HG02970 (cell line): Measurements from ENCODE around the gene CD37.
"Not testable (repeated sequence)": the region's sequence is repeated elsewhere in the genome, so short reads cannot be mapped to it uniquely, and the experiment has no call there.

Source experiments
- ATAC-seq: cut with Tn5 transposase; IDR thresholded peaks from one replicate; pipeline ENCODE4 v1.9.1; 2021; ENCODE audit warnings: mild to moderate bottlenecking, moderate library complexity, moderate number of reproducible peaks; ENCODE audit not compliant: unreplicated experiment, low FRiP score

The CD37 gene

DNA sequence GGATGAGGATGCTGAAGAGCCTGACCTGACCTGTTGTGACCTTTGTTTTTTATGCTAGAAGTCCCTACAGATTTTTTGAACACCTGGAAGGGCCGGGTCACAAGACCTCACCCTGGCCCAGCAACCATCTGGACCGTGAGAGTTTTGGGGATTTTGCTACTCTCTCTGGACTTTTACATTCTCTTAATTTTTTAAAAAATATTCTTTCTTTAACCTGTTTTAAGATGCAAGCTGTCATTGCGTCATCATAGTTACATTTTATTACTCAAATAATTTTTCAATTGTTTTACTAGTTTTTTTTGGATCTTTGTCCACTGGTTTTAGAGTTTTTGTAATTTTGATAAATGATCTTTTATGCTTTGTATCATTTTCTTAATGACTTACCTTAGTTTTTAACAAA, 36.0 kb downstream of the CD37 start:
- ATAC-seq = no peak

DNA sequence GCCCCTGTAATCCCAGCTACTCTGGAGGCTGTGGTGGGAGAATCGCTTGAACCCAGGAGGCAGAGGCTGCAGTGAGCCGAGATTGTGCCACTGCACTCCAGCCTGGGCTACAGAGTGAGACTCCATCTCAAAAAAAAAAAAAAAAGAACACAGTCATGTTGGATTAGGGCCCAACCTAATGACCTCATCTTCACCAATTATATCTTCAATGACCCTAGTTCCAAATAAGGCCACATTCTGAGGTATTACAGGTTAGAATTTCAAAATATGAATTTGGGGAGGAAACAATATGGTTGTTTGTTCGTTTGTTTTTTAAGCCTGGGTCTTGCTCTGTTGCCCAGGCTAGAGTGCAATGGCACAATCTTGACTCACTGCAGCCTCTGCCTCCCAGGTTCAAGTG, 38.0 kb downstream of the CD37 start:
- not testable (repeated sequence) for ATAC-seq

DNA sequence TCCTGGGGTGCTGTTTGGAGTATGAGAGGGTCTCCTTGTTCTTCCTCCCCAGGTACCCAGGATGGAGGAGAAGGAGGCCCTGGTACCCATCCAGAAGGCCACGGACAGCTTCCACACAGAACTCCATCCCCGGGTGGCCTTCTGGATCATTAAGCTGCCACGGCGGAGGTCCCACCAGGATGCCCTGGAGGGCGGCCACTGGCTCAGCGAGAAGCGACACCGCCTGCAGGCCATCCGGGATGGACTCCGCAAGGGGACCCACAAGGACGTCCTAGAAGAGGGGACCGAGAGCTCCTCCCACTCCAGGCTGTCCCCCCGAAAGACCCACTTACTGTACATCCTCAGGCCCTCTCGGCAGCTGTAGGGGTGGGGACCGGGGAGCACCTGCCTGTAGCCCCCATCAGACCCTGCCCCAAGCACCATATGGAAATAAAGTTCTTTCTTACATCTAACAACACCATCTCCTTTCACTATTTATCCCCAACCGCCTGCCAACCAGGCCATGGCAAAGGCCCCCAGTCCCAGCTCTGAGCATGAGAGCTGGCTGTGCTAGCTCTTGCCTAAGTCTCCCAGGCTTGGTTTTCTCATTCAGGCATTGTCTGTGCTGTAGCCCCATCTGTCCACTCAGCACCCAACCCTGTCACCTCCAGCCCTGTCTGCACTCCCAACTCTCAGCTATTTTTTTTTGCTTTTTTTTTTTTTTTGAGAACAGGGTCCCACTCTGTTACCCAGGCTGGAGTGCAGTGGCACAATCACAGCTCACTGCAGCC, 39.6 kb downstream of the CD37 start:
- no peak for ATAC-seq

DNA sequence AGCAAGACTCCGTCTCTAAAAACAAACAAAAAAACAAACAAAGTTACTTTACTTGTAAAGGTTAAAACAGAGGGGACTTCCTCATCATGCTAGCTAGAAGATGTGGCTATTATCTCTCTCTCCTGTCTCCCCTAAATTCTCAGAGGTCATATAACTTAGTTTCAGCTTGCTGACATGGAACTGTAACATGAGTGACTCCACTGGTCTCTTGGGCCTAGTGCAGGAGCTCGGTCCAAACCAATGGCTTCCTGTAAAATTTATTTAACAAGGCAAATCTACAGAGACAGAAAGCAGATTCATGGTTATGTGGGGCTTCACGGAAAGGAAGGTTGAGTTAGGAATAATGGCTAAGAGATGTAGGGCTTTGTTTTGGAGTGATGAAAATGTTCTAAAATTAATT, 43.3 kb downstream of the CD37 start:
- no peak for ATAC-seq

DNA sequence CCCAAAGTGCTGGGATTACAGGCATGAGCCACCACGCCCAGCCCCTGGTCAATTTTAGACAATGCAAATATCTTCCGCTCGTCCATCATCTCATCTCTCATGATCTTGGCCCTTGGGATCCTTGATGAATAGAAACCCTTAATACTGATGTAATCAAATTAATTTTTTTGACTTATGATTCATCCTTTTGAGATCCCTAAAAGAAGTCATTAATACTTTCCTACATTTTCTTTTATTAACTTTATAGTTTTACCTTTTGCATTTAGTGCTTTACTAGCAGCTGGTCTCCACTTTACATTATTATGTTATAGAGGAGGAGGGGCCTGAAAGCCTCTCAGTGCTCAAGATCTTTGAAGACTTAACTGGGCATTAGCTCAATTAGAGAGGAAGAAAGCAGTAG, 45.2 kb downstream of the CD37 start:
- no peak for ATAC-seq

DNA sequence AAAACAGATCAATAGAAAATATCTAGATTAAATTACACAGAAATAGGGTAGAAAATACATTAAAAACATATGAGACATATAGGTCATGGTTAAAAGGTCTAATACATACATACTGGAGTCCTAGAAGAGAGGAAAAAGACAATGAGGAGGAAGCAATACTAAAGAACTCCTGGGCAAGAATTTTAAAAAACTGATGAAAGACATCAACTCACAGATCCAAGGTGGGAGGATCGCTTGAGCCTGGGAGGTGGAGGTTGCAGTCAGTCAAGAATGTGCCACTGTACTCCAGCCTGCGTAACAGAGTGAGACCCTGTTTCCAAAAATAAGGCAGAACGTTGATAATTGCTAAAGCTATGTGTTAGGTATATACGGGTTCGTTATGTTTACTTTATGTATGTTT, 47.4 kb downstream of the CD37 start:
- no peak for ATAC-seq

DNA sequence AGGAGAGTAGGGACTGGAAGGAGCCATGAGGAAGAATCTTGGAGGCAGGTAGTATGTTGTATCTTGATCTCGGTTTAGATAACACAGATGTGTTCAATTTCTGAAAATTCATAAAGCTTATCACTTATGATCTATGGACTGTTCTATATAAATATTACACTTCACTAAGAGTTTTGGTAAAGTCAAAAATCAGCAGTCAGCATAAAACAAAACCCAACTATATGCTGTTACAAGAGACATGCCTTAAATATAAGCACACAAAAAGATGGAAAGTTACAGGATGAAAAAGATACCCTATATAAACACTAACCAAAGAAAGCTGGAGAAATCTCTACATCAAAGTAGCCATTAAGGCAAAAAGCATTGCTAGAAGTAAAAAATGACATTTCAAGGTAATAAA, 48.4 kb downstream of the CD37 start:
- no peak for ATAC-seq

DNA sequence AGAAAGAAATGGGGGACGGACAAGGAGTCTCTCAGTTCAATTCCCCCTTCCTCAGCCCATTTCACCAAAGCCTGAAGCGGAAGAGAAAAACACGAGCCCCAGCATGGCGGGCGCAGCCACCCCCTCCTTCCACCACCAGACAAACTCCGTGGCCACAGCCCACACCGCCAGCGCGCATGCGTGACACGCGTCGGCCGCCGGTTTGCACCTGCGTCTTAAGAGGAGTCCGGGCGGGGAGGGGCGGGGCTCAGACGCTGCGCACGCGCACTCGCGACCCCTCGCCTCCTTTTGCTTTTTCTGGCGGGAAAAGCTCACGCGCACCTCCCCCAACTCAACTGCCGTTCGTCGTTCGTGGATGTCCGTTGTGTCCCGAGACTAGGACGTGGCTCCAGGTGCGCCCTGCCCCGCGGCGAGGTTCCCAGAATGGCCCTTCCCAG, 52.7 kb downstream of the CD37 start, which contains the start of gene KASH5:
Gene KASH5, plus strand, starts transcription at position 314 of the 437 bp plus-strand sequence. CDS start 2,635 bp downstream, outside the sequence.
- no peak for ATAC-seq

DNA sequence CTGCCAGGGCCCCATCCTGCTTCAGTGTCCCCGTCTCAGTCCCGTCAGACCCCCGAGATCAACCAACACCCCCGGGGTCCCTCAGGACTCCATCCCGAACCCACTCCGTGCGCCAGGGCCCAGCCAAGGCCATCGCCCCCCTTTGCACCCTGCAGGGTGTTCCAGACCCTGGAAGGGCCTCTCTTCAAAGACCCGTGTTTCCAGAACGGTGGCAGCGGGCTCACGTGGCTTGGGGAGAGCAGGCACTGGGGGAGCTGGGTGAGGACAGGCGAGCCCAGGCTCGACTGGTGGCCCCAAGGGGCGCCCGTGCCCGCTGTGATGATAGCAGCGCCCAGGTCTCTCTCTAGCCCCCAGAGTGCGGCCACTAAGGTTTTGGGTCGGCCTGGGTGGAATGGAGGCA, 54.2 kb downstream of the CD37 start:
- no peak for ATAC-seq
